K562 (cell line): ENCODE data around the gene TNFRSF6B. TPM values are rescaled to one million over a fixed set of nuclear protein-coding genes. Genes with fewer than 3 reads are reported as not detected.
A peak's percentile ranks its signal among the peaks of the same experiment; 100 is the strongest.

ENCODE experiments used
- CLOCK ChIP-seq: fragments of 250-450 bp; sonication (Bioruptor Pico); IDR thresholded peaks from 2 replicates; pipeline ENCODE4 v1.4.0; 2020; ENCODE audit warnings: mild to moderate bottlenecking, moderate library complexity, borderline replicate concordance
- DDX20 ChIP-seq: fragments of 450-650 bp; IDR thresholded peaks from 2 replicates; pipeline ENCODE4 v1.6.1; 2016; ENCODE audit warnings: missing genetic modification characterization, low read depth, mild to moderate bottlenecking, missing compliant biosample characterization, moderate library complexity
- ETV6 ChIP-seq, 3 experiments: fragments of 150-350 bp in 1 of 3; sonication (generic) in 1 of 3; formaldehyde crosslinking in 1 of 3; IDR thresholded peaks; 2 replicates each; pipeline versions ENCODE4 v1.6.1 to v1.8.0; 2014 to 2022; ENCODE audit warnings: borderline replicate concordance in 2 of 3, low read depth in 2 of 3, antibody characterized with exemption in 1 of 3, low read length in 1 of 3, mild to moderate bottlenecking in 1 of 3, missing genetic modification reagents in 1 of 3
- GATAD2A ChIP-seq: fragments of 450-650 bp; IDR thresholded peaks from 2 replicates; pipeline ENCODE4 v1.6.1; 2017
- GMEB1 ChIP-seq: fragments of 250-450 bp; sonication (Bioruptor Pico); IDR thresholded peaks from 2 replicates; pipeline ENCODE4 v1.4.0; 2020; ENCODE audit warnings: mild to moderate bottlenecking
- HOMEZ ChIP-seq: fragments of 250-450 bp; sonication (Bioruptor Pico); IDR thresholded peaks from 2 replicates; pipeline ENCODE4 v1.4.0; 2020; ENCODE audit warnings: mild to moderate bottlenecking, moderate library complexity
- MCM3 ChIP-seq: fragments of 450-650 bp; IDR thresholded peaks from 2 replicates; pipeline ENCODE4 v1.6.1; 2016
- POLR3A ChIP-seq: IDR thresholded peaks from 2 replicates; pipeline ENCODE4 v1.6.1; 2011; ENCODE audit warnings: borderline replicate concordance, mild to moderate bottlenecking, moderate library complexity; ENCODE audit not compliant: insufficient read length, insufficient read depth; ENCODE audit errors: extremely low read depth
- PTRF ChIP-seq: fragments of 450-650 bp; IDR thresholded peaks from 2 replicates; pipeline ENCODE4 v1.6.1; 2016; ENCODE audit warnings: mild to moderate bottlenecking, missing genetic modification characterization, missing compliant biosample characterization
- TAF9B ChIP-seq: fragments of 450-650 bp; IDR thresholded peaks from 2 replicates; pipeline ENCODE4 v1.6.1; 2018; ENCODE audit warnings: mild to moderate bottlenecking; ENCODE audit not compliant: partially characterized antibody
- TBL1XR1 ChIP-seq, 2 experiments: IDR thresholded peaks; 2 replicates each; pipeline ENCODE4 v1.6.1; 2012; ENCODE audit warnings: improper control_type of control experiment in 2 of 2, low read length in 2 of 2, mild to moderate bottlenecking in 1 of 2
- U2AF1 ChIP-seq: fragments of 200-400 bp; formaldehyde crosslinking; optimal IDR thresholded peaks from 2 replicates; pipeline ENCODE3; 2017; ENCODE audit warnings: mild to moderate bottlenecking, low read depth, low read length, moderate library complexity
- ZNF12 ChIP-seq: sonication (generic); formaldehyde crosslinking; IDR thresholded peaks from 2 replicates; pipeline ENCODE4 v1.4.0; 2020; ENCODE audit warnings: mild to moderate bottlenecking, missing genetic modification reagents
- ZNF280A ChIP-seq: fragments of 450-650 bp; IDR thresholded peaks from 2 replicates; pipeline ENCODE4 v1.6.1; 2018; ENCODE audit warnings: mild to moderate bottlenecking, low read depth; ENCODE audit not compliant: partially characterized antibody
- ZNF316 ChIP-seq: fragments of 450-650 bp; IDR thresholded peaks from 2 replicates; pipeline ENCODE4 v1.6.1; 2016
- ZNF639 ChIP-seq, 2 experiments: fragments of 200-800 bp in 1 of 2; sonication (Bioruptor generic) in 1 of 2; sonication (generic) in 1 of 2; formaldehyde crosslinking in 1 of 2; IDR thresholded peaks in 1 of 2; conservative IDR thresholded peaks in 1 of 2; 2 replicates each; pipeline versions ENCODE4 v1.5.0 to v1.6.1; 2016 to 2020; ENCODE audit warnings: missing compliant biosample characterization in 1 of 2, missing genetic modification characterization in 1 of 2, missing genetic modification reagents in 1 of 2
- polyA plus RNA-seq, 8 experiments: library from polyadenylated mRNA; depleted of rRNA in 4 of 8; stranded (reverse) in 5 of 8; unstranded in 3 of 8; fragments of >200 nt; fragmentation: Nextera tagmentation in 2 of 8; fragmentation: Illumina TruSeq in 1 of 8; extraction: Ambion mirVana in 2 of 8; extraction: Trizol in 1 of 8; gene quantifications; 2 replicates each; pipeline versions ENCODE4 v1.2.1 to v1.2.3, GENCODE V29; 2011 to 2014; ENCODE audit warnings: inconsistent platforms in 1 of 8, missing spikeins in 1 of 8
- total RNA-seq, 7 experiments: library from RNA; depleted of rRNA in 6 of 7; stranded (reverse); fragments of >200 nt in 6 of 7; fragmentation: Illumina TruSeq in 2 of 7; extraction: Trizol in 2 of 7; gene quantifications; 2 replicates each; pipeline versions ENCODE4 v1.2.1 to v1.2.3, GENCODE V29; 2011 to 2021; ENCODE audit warnings: low replicate concordance in 1 of 7

TNFRSF6B gene
- total and polyA plus RNA-seq, 9 of the 15 experiments (the other 6 are each of a cell fraction or from before 2014, with no cell fraction given) = 0.10 to 3.5 (median 0.32) TPM; not detected in 6

DNA sequence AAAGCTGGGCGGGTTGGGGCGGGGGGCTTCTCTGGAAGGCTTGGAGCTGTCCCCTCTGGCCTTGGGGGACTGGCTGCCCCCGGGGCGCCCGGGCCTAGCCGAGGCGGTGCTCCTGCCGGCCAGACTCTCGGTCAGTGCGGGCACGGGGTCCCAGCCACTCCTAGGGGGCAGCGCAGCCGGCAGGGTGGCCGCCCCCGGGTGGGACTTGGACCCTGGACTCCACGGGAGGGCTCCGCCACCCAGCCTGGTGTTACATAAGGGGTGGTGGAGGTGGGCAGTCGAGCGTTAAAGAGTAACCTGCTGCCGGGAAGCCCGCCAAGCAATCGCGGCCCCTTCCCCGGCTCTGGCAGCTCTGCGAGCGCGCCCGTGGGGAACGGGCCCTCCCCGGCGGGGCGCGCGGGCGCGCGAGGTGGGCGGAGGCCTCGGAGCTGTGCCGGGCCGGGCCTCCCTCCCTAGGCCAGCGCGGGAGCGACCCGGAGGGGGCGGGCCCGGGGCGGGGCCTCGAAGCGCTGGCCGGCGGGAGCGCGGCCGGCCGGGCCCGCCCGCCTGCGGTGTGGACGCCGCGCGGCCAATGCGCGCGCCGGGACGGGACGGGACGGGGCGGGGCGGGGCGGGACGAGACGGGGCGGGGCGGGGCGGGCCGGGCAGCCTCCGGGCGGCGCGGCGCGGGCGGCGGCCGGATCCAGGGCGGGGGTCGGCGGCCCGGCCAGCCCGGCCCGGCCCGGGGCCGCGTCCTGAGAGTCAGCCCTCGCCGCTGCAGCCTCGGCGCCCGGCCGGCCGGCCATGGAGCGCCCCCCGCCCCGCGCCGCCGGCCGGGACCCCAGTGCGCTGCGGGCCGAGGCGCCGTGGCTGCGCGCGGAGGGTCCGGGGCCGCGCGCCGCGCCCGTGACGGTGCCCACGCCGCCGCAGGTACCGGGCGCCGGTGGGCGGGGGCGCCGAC lies 42.9 kb downstream of the TNFRSF6B start, which contains the start of gene SLC2A4RG (continued):
- no peak for TF ChIP-seq ETV6 (IDR thresholded peaks at IDR 0.05; ENCODE audit: borderline replicate concordance in 1 of 2, low read depth in 2 of 2, low read length in 1 of 2)
- no peak for TF ChIP-seq ETV6 (CRISPR knock-in tag; IDR thresholded peaks at IDR 0.05; ENCODE audit: borderline replicate concordance)
- TF ChIP-seq TBL1XR1 (IDR thresholded peaks at IDR 0.05; ENCODE audit: low read length in 2 of 2) = no peak
- TF ChIP-seq ZNF316 = no peak
- TF ChIP-seq POLR3A = no peak
- no peak for TF ChIP-seq HOMEZ (CRISPR knock-in tag)
- no peak for TF ChIP-seq DDX20
- TF ChIP-seq PTRF (tag) = no peak
- TF ChIP-seq GMEB1 (CRISPR knock-in tag) = no peak
- TF ChIP-seq ZNF12 (CRISPR knock-in tag) = peak; percentile 75; the same call in 1 of the 2 replicates
- TF ChIP-seq ZNF639 (CRISPR knock-in tag; conservative IDR thresholded peaks at IDR 0.05 in 1 of 2, IDR thresholded peaks at IDR 0.05 in 1 of 2) = no peak; a peak in 1 of 4 replicates
- TF ChIP-seq ZNF280A = no peak
- TF ChIP-seq U2AF1 = peak; percentile 24
- TF ChIP-seq TAF9B = no peak
- no peak for TF ChIP-seq MCM3
- TF ChIP-seq GATAD2A = no peak
- no peak for TF ChIP-seq CLOCK (CRISPR knock-in tag)
